DOHH2 (cell line): ENCODE measurements around the gene ZSCAN5C.

Experiments
- H3F3A ChIP-seq: fragments of 200-600 bp; sonication (generic), shearing (Covaris generic); 2 replicates; pipeline ENCODE4 v1.6.0; 2016; ENCODE audit warnings: antibody characterized with exemption, mild to moderate bottlenecking; ENCODE audit not compliant: control insufficient read depth, insufficient read depth
- H3K27ac ChIP-seq: fragments of 200-600 bp; sonication (generic); 2 replicates; pipeline ENCODE4 v1.5.1; 2014; ENCODE audit warnings: low read depth, mild to moderate bottlenecking, low read length, moderate library complexity
- H3K27me3 ChIP-seq: fragments of 200-600 bp; sonication (generic); 2 replicates; pipeline ENCODE4 v1.6.1; 2014; ENCODE audit warnings: mild to moderate bottlenecking, low read length, mixed read lengths; ENCODE audit not compliant: control insufficient read depth
- H3K36me3 ChIP-seq: fragments of 200-600 bp; sonication (generic); 2 replicates; pipeline ENCODE4 v1.6.1; 2014; ENCODE audit warnings: mild to moderate bottlenecking, low read length, moderate library complexity, mixed read lengths; ENCODE audit not compliant: control insufficient read depth
- H3K4me1 ChIP-seq: fragments of 200-600 bp; sonication (generic); 2 replicates; pipeline ENCODE4 v1.6.1; 2014; ENCODE audit warnings: mild to moderate bottlenecking, low read length, mixed read lengths; ENCODE audit not compliant: control insufficient read depth
- H3K4me2 ChIP-seq: fragments of 200-600 bp; sonication (generic); 2 replicates; pipeline ENCODE4 v1.6.0; 2014; ENCODE audit warnings: mild to moderate bottlenecking, low read length, moderate library complexity
- H3K4me3 ChIP-seq: fragments of 200-600 bp; sonication (generic); 2 replicates; pipeline ENCODE4 v1.5.1; 2014; ENCODE audit warnings: mild to moderate bottlenecking, low read length, mixed read lengths
- H3K79me2 ChIP-seq: fragments of 200-600 bp; sonication (generic); 2 replicates; pipeline ENCODE4 v1.6.1; 2014; ENCODE audit warnings: mild to moderate bottlenecking, low read length, mixed read lengths; ENCODE audit not compliant: control insufficient read depth
- H3K9me2 ChIP-seq: fragments of 200-600 bp; sonication (generic); replicated peaks from 2 replicates; pipeline ENCODE4 v1.6.1; 2014; ENCODE audit warnings: mild to moderate bottlenecking, low read length, mixed read lengths; ENCODE audit not compliant: control insufficient read depth
- H3K9me3 ChIP-seq: fragments of 200-600 bp; sonication (generic); 2 replicates; pipeline ENCODE4 v1.6.1; 2014; ENCODE audit warnings: antibody characterized with exemption, low read length, mixed read lengths; ENCODE audit not compliant: control insufficient read depth, insufficient read depth
- H4K20me1 ChIP-seq: fragments of 200-600 bp; sonication (generic); 2 replicates; pipeline ENCODE4 v1.6.0; 2014; ENCODE audit warnings: low read depth, mild to moderate bottlenecking, antibody characterized with exemption, low read length, moderate library complexity; ENCODE audit not compliant: control insufficient read depth, insufficient read depth
- CTCF ChIP-seq: fragments of 200-600 bp; sonication (generic); IDR thresholded peaks from one replicate; pipeline ENCODE4 v1.5.1; 2014; ENCODE audit warnings: antibody characterized with exemption, mild to moderate bottlenecking, low read depth, low read length; ENCODE audit not compliant: poor library complexity, severe bottlenecking
- EZH2phosphoT487 ChIP-seq: fragments of 200-600 bp; sonication (generic); IDR thresholded peaks from 2 replicates; pipeline ENCODE4 v1.6.1; 2017; ENCODE audit warnings: borderline replicate concordance, mild to moderate bottlenecking, antibody characterized with exemption, low read length, moderate library complexity, mixed read lengths

ZSCAN5C gene

GRCh38 chr19:56176881-56177280 is 25.2 kb upstream of the ZSCAN5C start:
- Histone ChIP-seq H3K79me2 (no peaks in the 10 kb centered on the region), H3K36me3 (no peaks in the 10 kb centered on the region), H3K9me2 (no peaks in the 10 kb centered on the region), H3K4me2 (no peak overlapping the region), H3K27me3 (no peaks in the 10 kb centered on the region), H4K20me1 (no peaks in the 10 kb centered on the region), H3K4me1 (no peaks in the 10 kb centered on the region), H3K9me3 (no peaks in the 10 kb centered on the region), H3K27ac (no peak overlapping the region), H3F3A (no peaks in the 10 kb centered on the region), H3K4me3 (no peak overlapping the region)
- TF ChIP-seq CTCF (no peak), EZH2phosphoT487 (no peak)

GRCh38 chr19:56177564-56178243 is 24.4 kb upstream of the ZSCAN5C start:
- no peak overlapping the region for H3K4me2 ChIP-seq
- H3K9me3 ChIP-seq: no peaks in the 10 kb centered on the region

GRCh38 chr19:56189785-56190184 is 12.3 kb upstream of the ZSCAN5C start:
- Histone ChIP-seq H3K79me2 (no peaks in the 10 kb centered on the region), H4K20me1 (no peaks in the 10 kb centered on the region), H3F3A (no peaks in the 10 kb centered on the region), H3K27me3 (peaks cover 3% of the 10 kb centered on the region; the same call in 1 of the 2 replicates), H3K27ac (no peak overlapping the region), H3K4me2 (no peak overlapping the region), H3K4me3 (no peak overlapping the region), H3K9me2 (no peaks in the 10 kb centered on the region), H3K9me3 (no peaks in the 10 kb centered on the region), H3K4me1 (no peaks in the 10 kb centered on the region), H3K36me3 (no peaks in the 10 kb centered on the region)
- no peak for TF ChIP-seq EZH2phosphoT487
- TF ChIP-seq CTCF: no peak

More at GRCh38 chr19:56177564-56178243, 24.4 kb upstream of the ZSCAN5C start:
- no peaks in the 10 kb centered on the region for H3K4me1 ChIP-seq
- H3K36me3 ChIP-seq: no peaks in the 10 kb centered on the region
- TF ChIP-seq CTCF: no peak
- TF ChIP-seq EZH2phosphoT487: no peak
- H3K27me3 ChIP-seq: no peaks in the 10 kb centered on the region
- H3K27ac ChIP-seq: no peak overlapping the region
- H4K20me1 ChIP-seq: no peaks in the 10 kb centered on the region
- no peaks in the 10 kb centered on the region for H3K9me2 ChIP-seq
- no peaks in the 10 kb centered on the region for H3F3A ChIP-seq
- no peaks in the 10 kb centered on the region for H3K79me2 ChIP-seq
- H3K4me3 ChIP-seq: no peak overlapping the region
